ENCODE results near the gene NNMT.

The NNMT gene

DNA sequence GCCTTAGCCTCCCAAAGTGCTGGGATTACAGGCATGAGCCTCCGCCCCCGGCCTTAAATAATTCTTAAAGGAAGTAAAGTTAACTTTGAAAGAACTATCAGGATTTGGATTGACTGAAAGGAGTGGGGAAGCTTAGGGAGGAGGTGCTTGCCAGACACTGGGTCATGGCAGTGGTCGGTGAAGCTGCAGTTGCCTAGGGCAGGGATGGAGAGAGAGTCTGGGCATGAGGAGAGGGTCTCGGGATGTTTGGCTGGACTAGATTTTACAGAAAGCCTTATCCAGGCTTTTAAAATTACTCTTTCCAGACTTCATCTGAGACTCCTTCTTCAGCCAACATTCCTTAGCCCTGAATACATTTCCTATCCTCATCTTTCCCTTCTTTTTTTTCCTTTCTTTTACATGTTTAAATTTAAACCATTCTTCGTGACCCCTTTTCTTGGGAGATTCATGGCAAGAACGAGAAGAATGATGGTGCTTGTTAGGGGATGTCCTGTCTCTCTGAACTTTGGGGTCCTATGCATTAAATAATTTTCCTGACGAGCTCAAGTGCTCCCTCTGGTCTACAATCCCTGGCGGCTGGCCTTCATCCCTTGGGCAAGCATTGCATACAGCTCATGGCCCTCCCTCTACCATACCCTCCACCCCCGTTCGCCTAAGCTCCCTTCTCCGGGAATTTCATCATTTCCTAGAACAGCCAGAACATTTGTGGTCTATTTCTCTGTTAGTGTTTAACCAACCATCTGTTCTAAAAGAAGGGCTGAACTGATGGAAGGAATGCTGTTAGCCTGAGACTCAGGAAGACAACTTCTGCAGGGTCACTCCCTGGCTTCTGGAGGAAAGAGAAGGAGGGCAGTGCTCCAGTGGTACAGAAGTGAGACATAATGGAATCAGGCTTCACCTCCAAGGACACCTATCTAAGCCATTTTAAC is at the start of gene NNMT:
TSS of gene NNMT (plus strand) at position 724 of the 929 bp plus-strand sequence. CDS start at position 882, 158 bp downstream.
- no peak for DNase-seq (ENCODE audit: low spot score)

DNA sequence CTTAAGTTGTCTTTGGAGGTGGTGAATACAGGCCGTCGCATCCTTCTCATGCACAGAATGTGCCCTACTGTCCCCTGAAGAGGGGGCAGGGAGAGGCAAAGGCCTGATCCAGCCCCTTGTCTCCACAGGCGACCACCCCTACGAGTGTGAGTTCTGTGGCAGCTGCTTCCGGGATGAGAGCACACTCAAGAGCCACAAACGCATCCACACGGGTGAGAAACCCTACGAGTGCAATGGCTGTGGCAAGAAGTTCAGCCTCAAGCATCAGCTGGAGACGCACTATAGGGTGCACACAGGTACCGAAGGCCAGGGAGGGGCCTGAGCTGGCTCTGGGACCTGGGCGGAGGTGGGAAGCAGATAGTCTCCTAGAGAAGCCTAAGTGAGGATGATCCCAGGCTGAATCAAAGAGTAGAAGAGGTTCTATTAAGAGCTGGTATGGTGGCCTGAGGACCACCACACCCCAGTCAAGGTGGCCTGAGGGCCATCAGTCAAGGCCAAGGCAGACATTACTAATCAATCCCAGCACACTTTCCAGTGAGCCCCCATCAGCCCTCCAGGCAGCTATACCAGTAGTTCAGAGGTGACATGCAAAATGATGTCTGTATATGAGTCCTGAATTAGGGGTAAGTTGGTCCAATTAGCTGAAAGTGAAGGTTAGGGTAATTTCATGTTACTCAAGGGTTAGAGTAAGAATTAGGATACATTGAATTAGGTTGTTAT is 49.0 kb upstream of the NNMT start:
- no peak for DNase-seq (ENCODE audit: low spot score)

DNA sequence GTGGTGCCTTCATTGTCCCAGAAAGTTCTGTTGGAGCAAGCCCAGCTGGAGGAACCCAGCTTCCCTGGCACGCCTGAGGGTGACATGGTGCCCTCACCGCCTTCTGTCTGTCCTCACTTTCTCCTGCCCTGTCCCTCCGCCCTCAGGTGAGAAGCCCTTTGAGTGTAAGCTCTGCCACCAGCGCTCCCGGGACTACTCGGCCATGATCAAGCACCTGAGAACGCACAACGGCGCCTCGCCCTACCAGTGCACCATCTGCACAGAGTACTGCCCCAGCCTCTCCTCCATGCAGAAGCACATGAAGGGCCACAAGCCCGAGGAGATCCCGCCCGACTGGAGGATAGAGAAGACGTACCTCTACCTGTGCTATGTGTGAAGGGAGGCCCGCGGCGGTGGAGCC is 46.0 kb upstream of the NNMT start:
- DNase-seq (ENCODE audit: low spot score): no peak

DNA sequence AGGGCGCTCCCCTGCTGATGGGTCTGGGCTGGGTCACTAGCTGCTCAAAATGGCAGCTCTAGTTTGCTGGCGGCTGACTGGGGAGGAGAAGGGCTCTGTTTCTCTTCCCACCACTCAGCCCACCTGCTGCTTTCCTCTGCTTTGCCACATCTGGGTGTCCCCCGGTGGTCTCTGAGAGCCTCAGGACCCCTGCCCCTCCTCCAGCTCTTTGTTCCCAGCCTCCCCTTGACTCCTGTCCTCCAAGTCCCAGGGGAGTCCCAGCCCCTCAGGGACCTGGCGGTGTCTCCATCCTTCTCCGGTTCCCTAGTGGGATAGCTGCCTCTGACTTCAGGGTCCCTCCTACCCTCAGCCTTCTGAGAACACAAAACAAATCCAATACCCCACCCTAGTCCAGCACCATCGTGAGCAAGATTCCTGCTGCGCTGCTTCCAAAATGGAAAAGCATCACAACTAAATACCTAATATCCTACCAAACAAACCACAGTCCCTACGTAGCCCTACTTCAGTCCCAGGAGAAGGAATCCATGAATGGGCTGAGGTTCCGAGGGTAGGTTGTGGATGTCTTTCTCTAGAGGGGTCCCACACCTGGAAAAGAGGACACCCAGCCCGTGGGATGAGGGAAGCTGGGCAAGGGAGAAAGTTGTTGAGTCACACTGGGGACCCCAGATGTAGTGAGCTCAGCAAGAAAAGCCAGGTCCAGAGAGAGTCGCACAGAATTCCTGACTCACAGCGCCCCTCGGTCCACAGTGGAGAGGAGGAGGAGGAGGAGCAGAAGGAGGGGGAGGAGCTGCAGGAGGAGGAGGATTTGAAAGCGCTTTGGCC is 45.0 kb upstream of the NNMT start:
- no peak for DNase-seq (ENCODE audit: low spot score)

DNA sequence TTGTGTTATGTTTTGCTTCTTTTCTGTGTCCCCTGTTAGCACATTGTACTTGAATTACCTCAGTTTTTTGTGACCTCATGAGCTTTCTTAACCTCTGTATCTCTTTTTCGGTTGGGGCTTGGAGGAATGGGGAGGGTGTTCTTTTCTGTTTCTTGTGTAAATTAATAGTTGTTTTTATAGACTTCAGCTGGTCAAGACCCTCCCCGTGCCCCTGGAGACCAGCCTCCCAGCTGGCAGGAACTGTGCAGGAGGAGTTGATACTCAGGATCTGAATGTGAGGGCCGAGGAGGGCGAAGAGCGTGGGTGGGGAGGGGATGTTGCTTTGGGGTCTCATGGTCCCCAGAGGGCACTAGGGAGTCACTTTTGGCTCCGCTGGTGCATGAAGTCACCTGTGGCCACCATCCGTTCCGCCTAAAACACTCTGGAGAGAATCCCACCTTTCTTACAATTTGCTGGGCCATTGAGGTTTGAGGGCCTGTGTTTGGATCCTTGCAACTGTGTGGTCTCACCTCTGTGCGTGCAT is 44.3 kb upstream of the NNMT start:
- DNase-seq (ENCODE audit: low spot score): no peak

DNA sequence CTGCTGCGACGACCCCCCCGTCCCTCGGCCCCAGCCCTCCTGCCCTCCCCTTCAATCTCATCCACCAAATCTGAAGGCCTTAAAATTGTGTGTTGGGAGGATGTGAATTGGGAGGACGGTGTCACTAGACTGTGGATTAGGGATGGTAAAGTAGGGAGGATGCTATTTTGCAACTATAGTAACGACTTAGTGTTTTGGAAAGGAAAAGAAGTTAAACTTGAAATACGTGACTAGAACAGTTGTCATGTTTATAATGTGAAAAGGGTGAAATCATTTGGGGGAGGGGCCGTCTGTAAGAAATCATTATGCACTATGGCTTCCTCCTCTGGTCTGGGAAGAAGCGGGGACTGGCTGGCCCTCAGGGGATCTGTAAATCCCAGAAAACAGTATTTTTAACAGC is 43.4 kb upstream of the NNMT start:
- no peak for DNase-seq (ENCODE audit: low spot score)

DNA sequence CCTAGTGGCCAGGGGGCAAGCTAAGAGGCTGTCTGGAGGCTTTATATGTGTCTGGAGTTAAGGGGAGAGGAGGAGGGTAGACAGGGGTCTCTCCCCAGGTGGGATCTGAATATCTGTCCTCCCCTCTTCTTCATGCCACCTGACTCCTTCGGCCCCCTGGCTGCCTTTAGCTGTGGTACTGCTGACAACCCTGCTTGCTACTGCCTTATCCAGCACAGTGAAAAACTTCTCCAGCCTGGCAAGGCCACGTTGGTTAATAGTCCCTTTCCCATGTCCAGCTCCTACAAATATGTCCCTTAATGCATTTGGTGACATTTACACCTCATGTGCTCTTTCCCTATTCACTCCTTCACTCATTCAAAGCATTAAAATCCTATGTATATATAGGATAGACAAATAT is 42.4 kb upstream of the NNMT start:
- no peak for DNase-seq (ENCODE audit: low spot score)

DNA sequence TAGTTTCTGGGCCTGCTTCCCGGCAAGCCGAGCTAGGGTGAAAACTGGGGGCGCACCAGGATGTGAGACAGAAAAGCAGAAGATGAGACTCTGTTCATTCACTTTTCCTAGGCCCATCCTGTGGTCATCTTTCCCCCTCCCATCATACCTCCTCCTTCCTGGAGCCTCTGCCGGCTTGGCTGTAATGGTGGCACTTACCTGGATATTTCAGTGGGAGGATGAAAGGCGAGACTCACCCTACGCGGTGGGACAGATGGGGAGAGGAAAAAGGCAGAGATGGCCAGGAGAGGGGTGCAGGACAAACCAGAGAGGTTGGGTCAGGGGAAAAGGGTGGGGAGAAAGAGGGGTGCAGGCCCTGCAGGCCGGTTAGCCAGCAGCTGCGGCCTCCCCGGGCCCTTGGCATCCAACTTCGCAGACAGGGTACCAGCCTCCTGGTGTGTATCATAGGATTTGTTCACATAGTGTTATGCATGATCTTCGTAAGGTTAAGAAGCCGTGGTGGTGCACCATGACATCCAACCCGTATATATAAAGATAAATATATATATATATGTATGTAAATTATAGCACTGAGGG is 41.5 kb upstream of the NNMT start:
- DNase-seq (ENCODE audit: low spot score): no peak

DNA sequence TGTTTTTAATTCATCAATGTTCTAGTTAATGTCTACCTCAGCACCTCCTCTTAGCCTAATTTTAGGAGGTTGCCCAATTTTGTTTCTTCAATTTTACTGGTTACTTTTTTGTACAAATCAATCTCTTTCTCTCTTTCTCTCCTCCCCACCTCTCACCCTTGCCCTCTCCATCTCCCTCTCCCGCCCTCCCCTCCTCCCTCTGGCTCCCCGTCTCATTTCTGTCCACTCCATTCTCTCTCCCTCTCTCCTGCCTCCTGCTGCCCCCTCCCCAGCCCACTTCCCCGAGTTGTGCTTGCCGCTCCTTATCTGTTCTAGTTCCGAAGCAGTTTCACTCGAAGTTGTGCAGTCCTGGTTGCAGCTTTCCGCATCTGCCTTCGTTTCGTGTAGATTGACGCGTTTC is 40.9 kb upstream of the NNMT start:
- no peak for DNase-seq (ENCODE audit: low spot score)

DNA sequence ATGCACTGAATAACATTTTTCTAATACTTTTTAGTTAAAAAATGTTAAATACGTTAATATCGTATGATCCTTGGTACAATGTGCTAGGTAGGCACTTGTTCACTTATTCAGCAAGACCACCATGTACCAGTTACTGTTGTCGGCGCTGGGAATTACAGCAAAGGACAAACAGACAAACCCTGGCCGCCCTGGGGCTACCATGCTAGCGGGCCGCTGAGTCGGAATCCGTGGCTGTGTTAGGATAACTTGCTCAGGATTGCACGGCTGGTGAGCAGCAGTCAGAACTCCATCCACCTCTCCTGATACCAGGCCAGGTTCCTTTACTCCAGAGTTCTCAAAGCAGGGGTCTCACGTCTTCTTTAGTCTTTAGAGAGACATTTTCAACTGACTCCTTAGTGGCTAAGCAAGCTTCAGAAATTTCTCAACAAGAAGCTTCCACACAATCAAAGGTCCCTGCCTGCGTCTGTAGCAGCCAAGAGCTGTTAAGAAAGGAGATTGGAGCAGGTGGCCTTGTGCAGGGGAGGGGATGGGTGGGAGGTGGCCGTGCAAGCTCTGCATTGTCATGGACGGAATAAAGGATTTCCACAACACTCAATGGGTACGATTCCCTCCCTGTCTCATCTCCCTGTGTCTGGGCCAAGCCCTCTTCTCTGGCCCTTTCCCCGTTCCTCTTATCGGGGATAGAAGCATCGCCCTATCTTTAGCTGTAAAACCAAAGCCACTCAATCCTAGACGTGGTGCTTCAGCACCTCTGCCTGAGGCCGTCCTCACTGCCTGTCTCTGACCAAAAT is 39.8 kb upstream of the NNMT start:
- no peak for DNase-seq (ENCODE audit: low spot score)

DNA sequence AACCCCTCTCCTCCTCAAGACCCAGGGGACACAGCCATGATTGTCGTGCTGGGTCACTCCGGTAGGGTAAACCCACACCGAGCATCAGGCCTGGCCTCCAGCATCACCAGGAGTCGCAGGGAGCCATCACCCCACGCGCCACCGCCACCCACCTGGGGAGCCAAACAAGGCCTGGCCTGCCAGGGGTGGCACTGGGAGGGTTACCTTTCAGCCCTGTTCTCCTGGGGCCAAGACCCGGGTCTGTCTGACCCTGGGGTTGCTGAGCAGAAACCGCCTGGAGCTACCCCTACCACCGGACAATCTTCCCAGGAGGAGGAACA is 39.3 kb upstream of the NNMT start:
- no peak for DNase-seq (ENCODE audit: low spot score)

DNA sequence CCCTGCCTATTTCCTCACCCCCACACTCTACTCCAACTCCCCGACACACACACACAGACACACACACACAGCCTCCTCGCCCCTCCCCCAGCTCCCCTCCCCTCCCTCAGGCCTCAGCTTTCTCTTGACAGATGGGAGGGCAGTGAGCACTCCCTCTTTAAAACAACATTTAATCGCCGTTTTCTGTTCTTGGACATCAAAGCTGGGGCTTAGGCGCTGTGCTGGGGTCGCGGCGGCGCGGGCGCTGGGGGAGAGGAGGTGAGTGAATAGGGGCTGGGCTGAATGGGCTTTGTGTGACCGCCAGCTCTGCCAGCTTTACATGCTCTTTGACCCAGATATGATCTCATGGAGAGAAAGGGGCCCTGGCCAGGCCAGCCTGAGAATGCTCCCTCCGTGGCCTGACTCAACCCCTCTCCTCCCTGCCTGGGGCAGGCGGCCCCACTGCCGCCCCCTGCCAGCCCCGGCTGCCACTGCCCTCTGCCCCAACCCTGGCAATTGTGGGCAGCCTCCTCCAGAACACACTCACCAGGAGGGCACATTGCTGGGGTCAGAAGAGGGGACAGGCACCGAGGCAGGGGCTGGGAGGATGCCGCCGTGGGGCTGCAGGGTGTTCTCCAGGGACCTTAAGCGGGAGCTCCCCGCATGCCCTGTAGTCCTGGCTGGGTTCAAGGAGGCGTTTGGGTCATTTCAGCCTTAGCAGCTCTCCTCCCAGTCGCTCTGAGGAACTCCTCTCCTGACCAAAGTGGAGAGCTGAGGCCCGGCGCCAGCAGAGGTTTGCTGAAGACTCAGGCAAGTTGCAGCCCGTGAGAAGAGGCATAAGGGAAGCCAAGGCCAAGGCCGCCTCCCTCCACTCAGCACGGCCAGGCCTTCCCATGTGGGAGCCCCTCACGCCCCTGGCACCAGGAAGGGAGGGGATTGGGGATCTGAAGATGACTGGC is 38.3 kb upstream of the NNMT start:
- DNase-seq (ENCODE audit: low spot score): no peak

DNA sequence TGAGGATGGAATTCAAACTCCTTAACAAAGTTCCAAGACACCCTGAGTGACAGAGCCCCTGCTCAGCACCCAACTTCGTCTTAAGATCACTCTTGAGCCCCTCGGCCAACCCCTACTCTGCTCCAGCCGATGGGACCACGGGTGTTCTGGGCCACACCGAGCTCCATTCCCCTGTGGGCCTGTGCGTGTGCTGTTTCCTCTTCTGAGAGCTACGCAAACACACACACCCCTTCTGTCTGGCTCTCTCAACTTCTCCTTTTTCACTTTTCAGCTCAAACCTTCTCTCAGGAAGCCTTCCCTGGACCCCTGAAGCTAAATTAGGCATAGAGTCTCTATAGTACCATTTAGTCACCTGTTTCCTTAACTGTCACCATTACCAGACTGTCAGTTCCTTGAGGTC is 37.5 kb upstream of the NNMT start:
- no peak for DNase-seq (ENCODE audit: low spot score)

DNA sequence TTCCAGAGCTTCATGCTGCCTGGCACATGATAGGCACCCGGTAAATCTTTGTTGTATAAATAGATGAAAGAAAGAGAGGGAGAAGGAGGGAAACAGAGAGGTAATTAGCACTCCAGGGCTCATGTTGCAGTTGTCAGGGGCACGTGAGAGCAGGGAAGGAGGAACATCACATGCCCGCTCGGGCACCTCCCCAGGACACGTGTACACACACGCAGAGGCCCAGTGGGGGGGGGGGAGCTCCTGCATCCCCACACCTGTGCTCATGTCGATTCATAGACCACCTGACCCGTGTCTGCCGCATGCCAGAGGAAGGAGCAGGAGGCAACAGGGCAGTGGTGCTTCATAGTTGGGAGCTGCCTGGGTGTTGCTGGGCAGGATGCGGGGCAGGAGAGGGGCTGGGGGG is 37.1 kb upstream of the NNMT start:
- DNase-seq (ENCODE audit: low spot score): no peak

DNA sequence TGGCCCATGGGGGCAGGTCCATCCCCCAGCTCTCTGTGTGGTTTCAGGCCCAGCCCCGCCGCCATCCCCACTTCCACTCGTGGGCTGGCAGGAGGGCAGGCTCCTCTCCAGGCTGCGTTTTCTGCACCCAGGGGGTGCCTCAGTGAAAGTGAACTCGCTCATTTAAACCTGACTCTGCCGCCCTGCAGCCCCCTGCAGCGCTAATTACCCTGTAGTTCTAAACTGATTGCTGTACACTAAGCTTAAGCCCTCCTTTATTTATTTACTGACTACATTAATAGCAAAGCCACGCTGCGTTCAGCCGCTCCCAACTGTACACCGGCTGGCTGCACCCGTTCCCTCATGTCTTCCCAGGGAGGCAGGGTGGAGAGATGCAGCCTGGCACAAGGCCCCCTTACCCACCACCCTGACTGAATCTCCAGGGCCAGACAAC is 36.6 kb upstream of the NNMT start:
- no peak for DNase-seq (ENCODE audit: low spot score)

DNA sequence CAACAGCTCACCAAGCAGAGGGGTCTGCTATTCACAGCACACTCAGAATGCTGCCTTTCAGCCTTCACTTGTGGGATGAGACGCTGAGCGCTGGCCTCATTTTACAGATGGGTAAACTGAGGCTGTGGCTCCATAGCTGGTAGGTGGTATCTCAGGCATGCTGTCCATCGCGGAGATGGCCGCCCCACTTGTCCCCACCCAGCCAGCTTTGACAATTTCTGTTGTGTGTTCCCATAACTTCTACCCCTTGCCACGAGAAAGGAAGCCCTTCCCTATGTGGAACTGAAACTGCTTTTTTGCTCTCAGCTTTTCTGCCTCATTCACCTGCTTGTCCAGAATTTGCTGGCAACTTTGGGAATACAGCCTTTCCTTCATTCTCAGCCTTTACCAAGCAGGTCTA is 36.1 kb upstream of the NNMT start:
- no peak for DNase-seq (ENCODE audit: low spot score)

DNA sequence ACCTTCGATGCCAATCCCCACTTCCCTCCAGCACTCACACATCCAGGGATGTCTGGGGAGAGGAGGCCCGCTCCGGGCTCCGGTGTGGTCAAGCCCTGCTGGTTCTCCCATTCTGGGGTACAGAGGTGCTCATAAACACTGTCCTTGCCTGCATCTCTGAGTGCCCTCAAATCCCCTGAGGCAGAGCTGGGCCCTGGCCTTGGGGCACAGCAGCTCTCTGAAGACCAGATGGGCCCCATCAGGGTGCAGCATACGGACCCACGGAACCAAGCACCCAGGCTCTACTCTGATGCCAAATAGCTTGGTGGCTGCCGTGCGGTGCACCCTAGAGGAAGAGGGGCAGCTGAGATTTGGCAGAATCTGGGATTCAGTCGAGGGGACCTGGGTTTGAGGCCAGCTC is 35.7 kb upstream of the NNMT start:
- no peak for DNase-seq (ENCODE audit: low spot score)

DNA sequence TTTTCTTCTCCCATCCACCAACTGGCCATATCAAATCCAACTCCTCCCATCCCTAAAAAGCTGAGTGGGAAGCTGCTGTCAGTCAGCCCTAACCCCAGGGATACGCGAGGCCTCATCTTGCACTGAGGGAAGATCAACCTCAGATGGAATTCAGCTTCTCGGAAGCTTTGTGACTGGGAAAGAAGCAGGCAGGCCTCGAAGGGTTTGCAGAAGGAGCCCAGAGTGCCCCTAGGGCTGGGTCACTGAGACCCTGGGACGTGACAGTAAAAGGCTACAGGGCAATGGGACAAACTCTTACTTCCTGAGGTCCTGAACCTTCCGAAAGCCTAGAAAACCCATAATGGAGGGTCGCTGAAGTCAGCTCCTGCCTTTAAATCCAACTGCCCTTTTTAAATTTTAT is 34.4 kb upstream of the NNMT start:
- no peak for DNase-seq (ENCODE audit: low spot score)

DNA sequence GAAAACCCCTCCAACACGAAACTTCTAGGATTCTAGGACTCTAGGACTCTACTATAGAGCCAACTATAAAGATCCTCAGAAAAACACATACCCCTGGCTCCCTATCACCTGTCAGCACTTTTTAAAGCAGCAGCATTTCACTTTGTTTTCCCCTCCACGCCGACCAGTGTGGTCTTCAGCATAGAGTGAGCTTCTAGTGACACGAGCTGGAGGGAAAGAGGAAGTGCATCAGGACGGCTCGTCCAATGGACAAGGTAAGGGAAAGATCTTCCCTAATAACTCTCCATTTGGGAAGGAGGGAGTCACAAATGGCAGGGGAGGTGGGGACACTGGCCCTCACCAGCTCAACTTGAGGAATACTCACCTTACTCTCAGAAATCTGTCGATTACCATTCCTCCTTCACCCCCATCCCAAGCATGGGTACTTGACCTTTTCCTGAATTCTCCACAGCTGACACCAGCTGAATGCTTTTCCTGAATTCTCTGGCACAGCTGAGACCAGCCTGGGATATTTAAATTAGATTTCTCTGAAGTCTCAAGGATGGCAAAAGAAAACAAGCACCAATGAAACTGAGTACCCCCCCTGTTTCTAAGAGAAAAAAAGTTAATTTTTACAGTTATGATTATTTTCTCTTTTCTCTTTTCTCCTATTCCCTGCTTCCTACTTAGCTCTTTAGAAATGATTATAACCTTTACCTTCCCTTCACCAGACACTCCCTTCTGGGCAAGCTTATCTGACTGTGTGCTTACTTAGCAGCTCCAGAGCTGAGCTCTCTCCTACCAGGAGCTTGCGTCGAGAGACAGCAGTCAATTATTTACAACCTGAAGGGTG is 33.3 kb upstream of the NNMT start:
- peak; percentile 46 for DNase-seq (ENCODE audit: low spot score)
